A549 (cell line): ENCODE data around the gene SLC45A1. TPM values are rescaled to one million over a fixed set of nuclear protein-coding genes. Genes with fewer than 3 reads are reported as not detected.

Source experiments
- ATAC-seq, 2 experiments: fragments of 200-7000 bp in 1 of 2; fragments of >200 bp in 1 of 2; cut with Nextera tagmentation in 1 of 2; cut with Tn5 transposase in 1 of 2; 3 replicates each; pipeline versions ENCODE4 v1.8.0 to v1.9.1; 2018 to 2020; ENCODE audit warnings: mild to moderate bottlenecking in 1 of 2, moderate library complexity in 1 of 2
- CTCF ChIA-PET: fragments of 300-600 bp; sonication (Branson Sonifier 250); formaldehyde crosslinking; extraction: SDS; loops from one replicate; lab custom pipeline; 2021; ENCODE audit warnings: antibody characterized with exemption, inconsistent platforms; lab: Yijun Ruan, JAX
- POLR2A ChIA-PET: fragments of 350-600 bp; formaldehyde crosslinking; extraction: SDS; loops from one replicate; lab custom pipeline; 2021; ENCODE audit warnings: antibody characterized with exemption, inconsistent platforms; lab: Yijun Ruan, JAX
- DNase-seq, 2 experiments: peaks; one replicate each; pipeline versions ENCODE4 v3.0.0 to v3.0.0-alpha.2; 2011 to 2016; ENCODE audit warnings: low read depth in 1 of 2, low spot score in 1 of 2
- FAIRE-seq: peaks from 2 replicates; lab custom pipeline; 2011; peaks lifted over from hg19 to GRCh38; lab: Jason Lieb, UNC
- H3K27ac ChIP-seq, 2 experiments: fragments of >200 bp; sonication (Bioruptor Twin); formaldehyde crosslinking; 3 replicates each; pipeline ENCODE4 v1.5.1; 2016 to 2017
- H3K4me1 ChIP-seq: fragments of >200 bp; sonication (Bioruptor Twin); formaldehyde crosslinking; 3 replicates; pipeline ENCODE4 v1.6.1; 2016
- H3K4me2 ChIP-seq: fragments of >200 bp; sonication (Bioruptor Twin); formaldehyde crosslinking; 3 replicates; pipeline ENCODE4 v1.6.1; 2016
- H3K4me3 ChIP-seq: fragments of >200 bp; sonication (Bioruptor Twin); formaldehyde crosslinking; 3 replicates; pipeline ENCODE4 v1.5.1; 2016
- H3K9me3 ChIP-seq: fragments of >200 bp; sonication (Bioruptor Twin); formaldehyde crosslinking; 3 replicates; pipeline ENCODE4 v1.6.1; 2016
- CBX2 ChIP-seq: fragments of 200-600 bp; sonication (generic); IDR thresholded peaks from 2 replicates; pipeline ENCODE4 v1.6.1; 2016; ENCODE audit warnings: low read depth, mild to moderate bottlenecking, borderline replicate concordance
- CEBPB ChIP-seq, 2 experiments: fragments of >200 bp in 1 of 2; sonication (Bioruptor Twin) in 1 of 2; formaldehyde crosslinking in 1 of 2; IDR thresholded peaks; 2 replicates each; pipeline ENCODE4 v1.6.1; 2012 to 2016
- EHMT2 ChIP-seq: fragments of 200-600 bp; sonication (generic); IDR thresholded peaks from 2 replicates; pipeline ENCODE4 v1.6.1; 2016; ENCODE audit warnings: antibody characterized with exemption, low read depth, mild to moderate bottlenecking, moderate library complexity
- ESRRA ChIP-seq: fragments of 150-350 bp; IDR thresholded peaks from 2 replicates; pipeline ENCODE4 v1.6.1; 2014; ENCODE audit warnings: mild to moderate bottlenecking, low read length, borderline replicate concordance
- FOSB ChIP-seq: fragments of 250-450 bp; sonication (Bioruptor Pico); IDR thresholded peaks from 2 replicates; pipeline ENCODE4 v1.5.0; 2020; ENCODE audit warnings: mild to moderate bottlenecking, moderate library complexity
- GATA3 ChIP-seq: IDR thresholded peaks from 2 replicates; pipeline ENCODE4 v1.6.1; 2012; ENCODE audit warnings: borderline replicate concordance
- HOXB13 ChIP-seq: fragments of 250-450 bp; sonication (Bioruptor Pico); IDR thresholded peaks from 2 replicates; pipeline ENCODE4 v1.5.0; 2020; ENCODE audit warnings: low read depth, mild to moderate bottlenecking, moderate library complexity
- KDM5A ChIP-seq: fragments of 200-600 bp; sonication (generic); IDR thresholded peaks from 2 replicates; pipeline ENCODE4 v1.6.1; 2016; ENCODE audit warnings: antibody characterized with exemption, mild to moderate bottlenecking
- MAZ ChIP-seq: fragments of 150-350 bp; IDR thresholded peaks from 2 replicates; pipeline ENCODE4 v1.6.1; 2014; ENCODE audit warnings: antibody characterized with exemption, low read depth, low read length, borderline replicate concordance
- MYC ChIP-seq: IDR thresholded peaks from 2 replicates; pipeline ENCODE4 v1.6.1; 2012; ENCODE audit warnings: mild to moderate bottlenecking, inconsistent platforms, low read length, improper control_type of control experiment, borderline replicate concordance
- NPAS2 ChIP-seq: fragments of 250-450 bp; sonication (Bioruptor Pico); IDR thresholded peaks from 2 replicates; pipeline ENCODE4 v1.8.0; 2022; ENCODE audit warnings: mild to moderate bottlenecking, moderate library complexity, borderline replicate concordance
- NR3C1 ChIP-seq: fragments of >200 bp; sonication (Bioruptor Twin); formaldehyde crosslinking; IDR thresholded peaks from 3 replicates; pipeline ENCODE4 v1.6.1; 2017
- POLR2AphosphoS2 ChIP-seq: conservative IDR thresholded peaks from 2 replicates; pipeline ENCODE4 v1.6.1; 2012; ENCODE audit warnings: low read length, improper control_type of control experiment, inconsistent platforms
- RAD21 ChIP-seq, 2 experiments: fragments of >200 bp in 1 of 2; sonication (Bioruptor Twin) in 1 of 2; formaldehyde crosslinking in 1 of 2; IDR thresholded peaks in 1 of 2; conservative IDR thresholded peaks in 1 of 2; 2 replicates in 1 of 2; 3 replicates in 1 of 2; pipeline ENCODE4 v1.6.1; 2012 to 2018; ENCODE audit warnings: inconsistent platforms in 1 of 2
- RARB ChIP-seq: fragments of 250-450 bp; sonication (Bioruptor Pico); IDR thresholded peaks from 2 replicates; pipeline ENCODE4 v1.8.0; 2021; ENCODE audit warnings: mild to moderate bottlenecking, moderate library complexity
- SMC3 ChIP-seq: fragments of >200 bp; sonication (Bioruptor Twin); formaldehyde crosslinking; IDR thresholded peaks from 3 replicates; pipeline ENCODE4 v1.6.1; 2018; ENCODE audit warnings: inconsistent platforms
- SREBF2 ChIP-seq: fragments of 450-650 bp; IDR thresholded peaks from 2 replicates; pipeline ENCODE4 v1.6.1; 2014; ENCODE audit warnings: mild to moderate bottlenecking, moderate library complexity
- TFCP2L1 ChIP-seq: fragments of 250-450 bp; sonication (Bioruptor Pico); IDR thresholded peaks from 2 replicates; pipeline ENCODE4 v1.5.0; 2021; ENCODE audit warnings: mild to moderate bottlenecking
- ZFP36 ChIP-seq: fragments of 450-650 bp; IDR thresholded peaks from 2 replicates; pipeline ENCODE4 v1.6.1; 2014; ENCODE audit warnings: borderline replicate concordance; ENCODE audit not compliant: partially characterized antibody
- ZSCAN20 ChIP-seq: fragments of 250-450 bp; sonication (Bioruptor Pico); IDR thresholded peaks from 2 replicates; pipeline ENCODE4 v1.8.0; 2022; ENCODE audit warnings: mild to moderate bottlenecking, moderate library complexity
- WGBS: methylation state at CpG from one replicate; pipeline ENCODE4 v1.1.6; 2017; ENCODE audit errors: missing lambda C conversion rate; 5-methylcytosine and 5-hydroxymethylcytosine counted together
- polyA plus RNA-seq, 4 experiments: library from polyadenylated mRNA; depleted of rRNA in 3 of 4; stranded (reverse); fragments of >200 nt; fragmentation: RNase III in 1 of 4; extraction: RNeasy Plus Mini Kit Qiagen cat#74134 plus additional on column Dnase treatment in 1 of 4; gene quantifications; 2 replicates in 3 of 4; 3 replicates in 1 of 4; pipeline ENCODE4 v1.2.3, GENCODE V29; 2011 to 2017
- TF ChIP-seq, protein P1 (sequence below): IDR thresholded peaks from 2 replicates; pipeline ENCODE4 v1.6.1; 2012
- TF ChIP-seq, protein P2 (sequence below): fragments of 450-650 bp; IDR thresholded peaks from 2 replicates; pipeline ENCODE4 v1.6.1; 2014; ENCODE audit warnings: antibody characterized with exemption
- TF ChIP-seq, protein P3 (sequence below): fragments of 200-600 bp; sonication (generic); IDR thresholded peaks from 2 replicates; pipeline ENCODE4 v1.6.1; 2016; ENCODE audit warnings: antibody characterized with exemption, mild to moderate bottlenecking, moderate library complexity
- TF ChIP-seq, protein P4 (sequence below): fragments of >200 bp; sonication (Bioruptor Twin); formaldehyde crosslinking; IDR thresholded peaks from 3 replicates; pipeline ENCODE4 v1.6.1; 2016
- TF ChIP-seq, protein P5 (sequence below): fragments of 250-450 bp; sonication (Bioruptor Pico); IDR thresholded peaks from 2 replicates; pipeline ENCODE4 v1.5.0; 2021; ENCODE audit warnings: mild to moderate bottlenecking, moderate library complexity, borderline replicate concordance
- TF ChIP-seq, protein P6 (sequence below): IDR thresholded peaks from 2 replicates; pipeline ENCODE4 v1.6.1; 2012

The SLC45A1 gene
- polyA plus RNA-seq, 2 of the 4 experiments (the other 2 are of a cell fraction), result 1.6 to 1.8 TPM

DNA sequence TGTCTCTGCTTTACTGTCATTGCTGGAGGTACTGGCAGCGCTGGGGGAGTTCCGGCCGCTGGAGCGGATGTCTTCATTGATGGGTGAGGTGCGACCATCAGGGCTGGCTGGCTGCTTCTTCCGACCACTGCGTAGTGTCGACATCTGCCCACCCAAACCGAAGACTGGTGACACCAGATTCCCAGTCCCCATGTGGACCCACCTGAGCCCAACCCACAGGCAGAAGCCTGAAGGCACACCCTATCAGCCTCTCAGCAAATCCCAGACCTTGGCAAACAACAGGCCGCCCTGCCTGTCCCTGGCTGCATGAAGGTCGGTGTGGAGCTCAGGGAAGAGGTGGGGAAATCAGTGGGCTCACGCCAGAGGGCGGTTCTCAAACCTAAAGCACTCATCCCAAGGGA is 44.8 kb downstream of the SLC45A1 start:
- DNase-seq (no peak), FAIRE-seq (no peak), ATAC-seq (no peak)
- over 99% methylated on average over 8 of the region's 13 CpGs for WGBS
- TF ChIP-seq, protein P1, sequence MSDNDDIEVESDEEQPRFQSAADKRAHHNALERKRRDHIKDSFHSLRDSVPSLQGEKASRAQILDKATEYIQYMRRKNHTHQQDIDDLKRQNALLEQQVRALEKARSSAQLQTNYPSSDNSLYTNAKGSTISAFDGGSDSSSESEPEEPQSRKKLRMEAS, result no peak
- no peak for TF ChIP-seq NPAS2
- no peak for TF ChIP-seq GATA3
- TF ChIP-seq, protein P2, sequence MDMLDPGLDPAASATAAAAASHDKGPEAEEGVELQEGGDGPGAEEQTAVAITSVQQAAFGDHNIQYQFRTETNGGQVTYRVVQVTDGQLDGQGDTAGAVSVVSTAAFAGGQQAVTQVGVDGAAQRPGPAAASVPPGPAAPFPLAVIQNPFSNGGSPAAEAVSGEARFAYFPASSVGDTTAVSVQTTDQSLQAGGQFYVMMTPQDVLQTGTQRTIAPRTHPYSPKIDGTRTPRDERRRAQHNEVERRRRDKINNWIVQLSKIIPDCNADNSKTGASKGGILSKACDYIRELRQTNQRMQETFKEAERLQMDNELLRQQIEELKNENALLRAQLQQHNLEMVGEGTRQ, result no peak
- TF ChIP-seq, protein P3, sequence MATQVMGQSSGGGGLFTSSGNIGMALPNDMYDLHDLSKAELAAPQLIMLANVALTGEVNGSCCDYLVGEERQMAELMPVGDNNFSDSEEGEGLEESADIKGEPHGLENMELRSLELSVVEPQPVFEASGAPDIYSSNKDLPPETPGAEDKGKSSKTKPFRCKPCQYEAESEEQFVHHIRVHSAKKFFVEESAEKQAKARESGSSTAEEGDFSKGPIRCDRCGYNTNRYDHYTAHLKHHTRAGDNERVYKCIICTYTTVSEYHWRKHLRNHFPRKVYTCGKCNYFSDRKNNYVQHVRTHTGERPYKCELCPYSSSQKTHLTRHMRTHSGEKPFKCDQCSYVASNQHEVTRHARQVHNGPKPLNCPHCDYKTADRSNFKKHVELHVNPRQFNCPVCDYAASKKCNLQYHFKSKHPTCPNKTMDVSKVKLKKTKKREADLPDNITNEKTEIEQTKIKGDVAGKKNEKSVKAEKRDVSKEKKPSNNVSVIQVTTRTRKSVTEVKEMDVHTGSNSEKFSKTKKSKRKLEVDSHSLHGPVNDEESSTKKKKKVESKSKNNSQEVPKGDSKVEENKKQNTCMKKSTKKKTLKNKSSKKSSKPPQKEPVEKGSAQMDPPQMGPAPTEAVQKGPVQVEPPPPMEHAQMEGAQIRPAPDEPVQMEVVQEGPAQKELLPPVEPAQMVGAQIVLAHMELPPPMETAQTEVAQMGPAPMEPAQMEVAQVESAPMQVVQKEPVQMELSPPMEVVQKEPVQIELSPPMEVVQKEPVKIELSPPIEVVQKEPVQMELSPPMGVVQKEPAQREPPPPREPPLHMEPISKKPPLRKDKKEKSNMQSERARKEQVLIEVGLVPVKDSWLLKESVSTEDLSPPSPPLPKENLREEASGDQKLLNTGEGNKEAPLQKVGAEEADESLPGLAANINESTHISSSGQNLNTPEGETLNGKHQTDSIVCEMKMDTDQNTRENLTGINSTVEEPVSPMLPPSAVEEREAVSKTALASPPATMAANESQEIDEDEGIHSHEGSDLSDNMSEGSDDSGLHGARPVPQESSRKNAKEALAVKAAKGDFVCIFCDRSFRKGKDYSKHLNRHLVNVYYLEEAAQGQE, result no peak
- TF ChIP-seq MAZ, result no peak
- TF ChIP-seq TFCP2L1 (CRISPR knock-in tag), result no peak
- TF ChIP-seq POLR2AphosphoS2, result no peak
- no peak for TF ChIP-seq SREBF2
- TF ChIP-seq NR3C1, result no peak
- TF ChIP-seq, protein P4, sequence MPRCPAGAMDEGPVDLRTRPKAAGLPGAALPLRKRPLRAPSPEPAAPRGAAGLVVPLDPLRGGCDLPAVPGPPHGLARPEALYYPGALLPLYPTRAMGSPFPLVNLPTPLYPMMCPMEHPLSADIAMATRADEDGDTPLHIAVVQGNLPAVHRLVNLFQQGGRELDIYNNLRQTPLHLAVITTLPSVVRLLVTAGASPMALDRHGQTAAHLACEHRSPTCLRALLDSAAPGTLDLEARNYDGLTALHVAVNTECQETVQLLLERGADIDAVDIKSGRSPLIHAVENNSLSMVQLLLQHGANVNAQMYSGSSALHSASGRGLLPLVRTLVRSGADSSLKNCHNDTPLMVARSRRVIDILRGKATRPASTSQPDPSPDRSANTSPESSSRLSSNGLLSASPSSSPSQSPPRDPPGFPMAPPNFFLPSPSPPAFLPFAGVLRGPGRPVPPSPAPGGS, result no peak
- no peak for TF ChIP-seq ZFP36
- no peak for TF ChIP-seq RARB (CRISPR knock-in tag)
- no peak for TF ChIP-seq RAD21 (conservative IDR thresholded peaks at IDR 0.05 in 1 of 2, IDR thresholded peaks at IDR 0.05 in 1 of 2)
- TF ChIP-seq, protein P5, sequence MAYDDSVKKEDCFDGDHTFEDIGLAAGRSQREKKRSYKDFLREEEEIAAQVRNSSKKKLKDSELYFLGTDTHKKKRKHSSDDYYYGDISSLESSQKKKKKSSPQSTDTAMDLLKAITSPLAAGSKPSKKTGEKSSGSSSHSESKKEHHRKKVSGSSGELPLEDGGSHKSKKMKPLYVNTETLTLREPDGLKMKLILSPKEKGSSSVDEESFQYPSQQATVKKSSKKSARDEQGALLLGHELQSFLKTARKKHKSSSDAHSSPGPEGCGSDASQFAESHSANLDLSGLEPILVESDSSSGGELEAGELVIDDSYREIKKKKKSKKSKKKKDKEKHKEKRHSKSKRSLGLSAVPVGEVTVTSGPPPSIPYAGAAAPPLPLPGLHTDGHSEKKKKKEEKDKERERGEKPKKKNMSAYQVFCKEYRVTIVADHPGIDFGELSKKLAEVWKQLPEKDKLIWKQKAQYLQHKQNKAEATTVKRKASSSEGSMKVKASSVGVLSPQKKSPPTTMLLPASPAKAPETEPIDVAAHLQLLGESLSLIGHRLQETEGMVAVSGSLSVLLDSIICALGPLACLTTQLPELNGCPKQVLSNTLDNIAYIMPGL (CRISPR knock-in tag), result no peak
- no peak for TF ChIP-seq KDM5A
- TF ChIP-seq MYC, result no peak
- TF ChIP-seq CEBPB (IDR thresholded peaks at IDR 0.05), result no peak
- Histone ChIP-seq H3K4me1 (peaks cover 4% of the 10 kb centered on the region; the same call in 1 of the 3 replicates), H3K4me3 (no peak overlapping the region), H3K27ac (no peak overlapping the region), H3K4me2 (no peak overlapping the region), H3K9me3 (no peaks in the 10 kb centered on the region)
- POLR2A ChIA-PET, result no interaction called here
- CTCF ChIA-PET, result interaction anchor here (0.5 to 5.6 kb wide), 2 partner anchors 13 to 459 kb away, joined by 3 to 36 read pairs; no protein-coding TSS in a partner anchor

DNA sequence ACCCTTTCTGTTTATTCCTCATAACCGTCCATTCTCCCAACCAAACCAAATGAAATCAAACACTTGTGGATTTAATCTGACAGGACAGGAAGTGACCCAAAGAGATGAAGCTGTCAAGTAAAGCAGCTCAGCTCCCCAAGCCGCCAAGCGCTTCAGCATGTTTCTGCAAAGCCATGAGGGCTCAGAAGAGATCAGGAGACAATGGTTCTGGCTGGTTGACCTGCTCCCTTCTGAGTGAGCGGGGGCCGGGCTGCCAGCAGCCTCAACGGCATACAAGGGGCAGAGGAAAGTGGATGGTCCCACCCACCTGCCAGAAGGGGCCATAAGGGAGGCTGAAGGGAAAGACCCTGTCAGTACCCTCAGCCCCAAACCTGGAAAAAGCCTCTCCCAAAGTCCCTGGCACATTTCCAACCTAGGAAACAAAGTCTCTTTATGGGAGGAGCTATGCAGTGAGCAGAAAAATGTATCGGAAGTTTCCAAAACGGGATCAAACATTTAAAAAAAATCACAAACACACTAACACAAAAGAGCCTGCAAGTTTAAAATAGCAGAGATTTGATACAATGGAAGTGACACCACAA is 45.4 kb downstream of the SLC45A1 start:
- peaks cover 4% of the 10 kb centered on the region; the same call in 1 of the 3 replicates for H3K4me1 ChIP-seq
- no peak for DNase-seq
- H3K27ac ChIP-seq, result no peak overlapping the region
- POLR2A ChIA-PET, result no interaction called here
- H3K4me3 ChIP-seq, result no peak overlapping the region
- FAIRE-seq, result no peak
- CTCF ChIA-PET, result interaction anchor here (0.5 to 5.6 kb wide), 4 partner anchors 13 to 486 kb away, joined by 3 to 36 read pairs (median 4); no protein-coding TSS in a partner anchor
- ATAC-seq, result no peak
- TF ChIP-seq RARB (CRISPR knock-in tag) (no peak), ESRRA (no peak), SMC3 (no peak), CBX2 (no peak), SREBF2 (no peak), FOSB (CRISPR knock-in tag) (no peak), HOXB13 (CRISPR knock-in tag) (no peak), EHMT2 (no peak), TFCP2L1 (CRISPR knock-in tag) (no peak), ZSCAN20 (CRISPR knock-in tag) (no peak)
- TF ChIP-seq, protein P6, sequence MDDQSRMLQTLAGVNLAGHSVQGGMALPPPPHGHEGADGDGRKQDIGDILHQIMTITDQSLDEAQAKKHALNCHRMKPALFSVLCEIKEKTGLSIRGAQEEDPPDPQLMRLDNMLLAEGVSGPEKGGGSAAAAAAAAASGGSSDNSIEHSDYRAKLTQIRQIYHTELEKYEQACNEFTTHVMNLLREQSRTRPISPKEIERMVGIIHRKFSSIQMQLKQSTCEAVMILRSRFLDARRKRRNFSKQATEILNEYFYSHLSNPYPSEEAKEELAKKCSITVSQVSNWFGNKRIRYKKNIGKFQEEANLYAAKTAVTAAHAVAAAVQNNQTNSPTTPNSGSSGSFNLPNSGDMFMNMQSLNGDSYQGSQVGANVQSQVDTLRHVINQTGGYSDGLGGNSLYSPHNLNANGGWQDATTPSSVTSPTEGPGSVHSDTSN, result no peak
- TF ChIP-seq, protein P4, result no peak
- WGBS, result 87% methylated on average over 6 of the region's 8 CpGs
- H3K9me3 ChIP-seq, result no peaks in the 10 kb centered on the region
- H3K4me2 ChIP-seq, result no peak overlapping the region
